ENCODE results near the gene NTM. TPM values are rescaled to one million over a fixed set of nuclear protein-coding genes. Genes with fewer than 3 reads are reported as not detected.

Gene NTM
- total RNA-seq, 1 experiment from 2014 or later = 8.6 TPM

DNA sequence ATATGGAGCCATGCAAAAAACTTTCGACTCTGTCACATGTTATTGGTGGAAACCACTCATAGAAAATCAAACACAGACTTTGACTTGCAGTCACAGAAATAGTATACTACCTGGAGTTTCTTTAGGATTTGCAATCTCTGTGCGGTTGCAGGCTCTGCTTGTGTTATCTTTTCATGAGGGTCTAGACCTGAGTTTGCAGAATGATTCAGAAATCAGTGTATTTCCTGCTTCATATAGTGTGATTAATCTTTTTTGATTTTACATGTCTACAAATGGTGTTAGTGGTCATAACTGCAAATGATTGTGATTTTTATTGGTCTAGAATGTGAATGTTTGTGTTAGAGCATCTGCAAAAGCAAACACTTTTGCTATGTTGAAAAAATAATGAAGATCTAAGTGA, 690.2 kb downstream of the NTM start:
- Histone ChIP-seq H3K27ac (ENCODE audit: low read depth, low read length, poor library complexity, severe bottlenecking) (no peak overlapping the region), H3K9me3 (ENCODE audit: low read depth, low read length, poor library complexity, severe bottlenecking) (peaks cover 1% of the 10 kb centered on the region), H3K36me3 (ENCODE audit: insufficient read depth, low read length, poor library complexity, severe bottlenecking) (no peaks in the 10 kb centered on the region), H3K4me3 (ENCODE audit: low read depth, low read length, poor library complexity, severe bottlenecking) (no peak overlapping the region), H3K4me1 (ENCODE audit: insufficient read depth, low read length, poor library complexity, severe bottlenecking) (peaks cover 26% of the 10 kb centered on the region), H3K27me3 (replicated peaks; ENCODE audit: insufficient read depth, low read depth, low read length, poor library complexity) (no peaks in the 10 kb centered on the region)
- no peak for DNase-seq (ENCODE audit: low spot score)
- BruUV-seq (replicated peaks) = no TSS peak
- intact Hi-C loops (cut with micrococcal nuclease; ENCODE audit: unreplicated experiment) = no loop called here
- ChIA-PET CTCF (no interaction called here), POLR2A (ENCODE audit: low non-redundant PET) (no interaction called here)
- TF ChIP-seq EZH2 (IDR thresholded peaks at IDR 0.05; ENCODE audit: borderline replicate concordance, low read depth, low read length, poor library complexity, severe bottlenecking) = no peak
- TF ChIP-seq, protein P1, sequence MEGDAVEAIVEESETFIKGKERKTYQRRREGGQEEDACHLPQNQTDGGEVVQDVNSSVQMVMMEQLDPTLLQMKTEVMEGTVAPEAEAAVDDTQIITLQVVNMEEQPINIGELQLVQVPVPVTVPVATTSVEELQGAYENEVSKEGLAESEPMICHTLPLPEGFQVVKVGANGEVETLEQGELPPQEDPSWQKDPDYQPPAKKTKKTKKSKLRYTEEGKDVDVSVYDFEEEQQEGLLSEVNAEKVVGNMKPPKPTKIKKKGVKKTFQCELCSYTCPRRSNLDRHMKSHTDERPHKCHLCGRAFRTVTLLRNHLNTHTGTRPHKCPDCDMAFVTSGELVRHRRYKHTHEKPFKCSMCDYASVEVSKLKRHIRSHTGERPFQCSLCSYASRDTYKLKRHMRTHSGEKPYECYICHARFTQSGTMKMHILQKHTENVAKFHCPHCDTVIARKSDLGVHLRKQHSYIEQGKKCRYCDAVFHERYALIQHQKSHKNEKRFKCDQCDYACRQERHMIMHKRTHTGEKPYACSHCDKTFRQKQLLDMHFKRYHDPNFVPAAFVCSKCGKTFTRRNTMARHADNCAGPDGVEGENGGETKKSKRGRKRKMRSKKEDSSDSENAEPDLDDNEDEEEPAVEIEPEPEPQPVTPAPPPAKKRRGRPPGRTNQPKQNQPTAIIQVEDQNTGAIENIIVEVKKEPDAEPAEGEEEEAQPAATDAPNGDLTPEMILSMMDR (conservative IDR thresholded peaks at IDR 0.05; ENCODE audit: low read depth, low read length) = no peak

DNA sequence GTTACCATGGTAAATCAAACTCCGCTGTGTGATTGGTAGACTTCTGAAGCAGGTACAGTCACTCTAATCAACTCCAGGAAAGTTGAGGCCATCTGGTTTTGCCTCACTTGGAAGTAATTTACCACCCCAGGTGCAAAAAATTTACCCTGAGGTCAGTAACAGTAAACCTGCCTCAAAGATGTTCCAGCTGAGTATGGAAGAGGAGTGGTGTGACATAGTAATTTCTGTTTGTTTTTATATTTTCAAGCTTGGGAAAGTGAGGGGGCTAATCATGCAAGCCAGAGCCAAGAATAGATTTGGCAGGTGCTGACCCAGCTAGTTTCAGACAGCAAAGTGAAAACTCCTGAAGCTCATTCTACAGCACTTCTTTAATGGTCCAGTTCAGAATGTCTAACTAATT, 691.6 kb downstream of the NTM start:
- Histone ChIP-seq H3K4me3 (ENCODE audit: low read depth, low read length, poor library complexity, severe bottlenecking) (no peak overlapping the region), H3K4me1 (ENCODE audit: insufficient read depth, low read length, poor library complexity, severe bottlenecking) (peaks cover 14% of the 10 kb centered on the region), H3K36me3 (ENCODE audit: insufficient read depth, low read length, poor library complexity, severe bottlenecking) (no peaks in the 10 kb centered on the region), H3K27me3 (replicated peaks; ENCODE audit: insufficient read depth, low read depth, low read length, poor library complexity) (no peaks in the 10 kb centered on the region), H3K27ac (ENCODE audit: low read depth, low read length, poor library complexity, severe bottlenecking) (no peak overlapping the region), H3K9me3 (ENCODE audit: low read depth, low read length, poor library complexity, severe bottlenecking) (peaks cover 15% of the 10 kb centered on the region)
- CTCF ChIA-PET = no interaction called here
- BruUV-seq (replicated peaks) = no TSS peak
- no peak for DNase-seq (ENCODE audit: low spot score)
- POLR2A ChIA-PET (ENCODE audit: low non-redundant PET) = no interaction called here
- intact Hi-C loops (cut with micrococcal nuclease; ENCODE audit: unreplicated experiment) = no loop called here
- TF ChIP-seq EZH2 (IDR thresholded peaks at IDR 0.05; ENCODE audit: borderline replicate concordance, low read depth, low read length, poor library complexity, severe bottlenecking) = no peak
- TF ChIP-seq, protein P1 (conservative IDR thresholded peaks at IDR 0.05; ENCODE audit: low read depth, low read length) = no peak

DNA sequence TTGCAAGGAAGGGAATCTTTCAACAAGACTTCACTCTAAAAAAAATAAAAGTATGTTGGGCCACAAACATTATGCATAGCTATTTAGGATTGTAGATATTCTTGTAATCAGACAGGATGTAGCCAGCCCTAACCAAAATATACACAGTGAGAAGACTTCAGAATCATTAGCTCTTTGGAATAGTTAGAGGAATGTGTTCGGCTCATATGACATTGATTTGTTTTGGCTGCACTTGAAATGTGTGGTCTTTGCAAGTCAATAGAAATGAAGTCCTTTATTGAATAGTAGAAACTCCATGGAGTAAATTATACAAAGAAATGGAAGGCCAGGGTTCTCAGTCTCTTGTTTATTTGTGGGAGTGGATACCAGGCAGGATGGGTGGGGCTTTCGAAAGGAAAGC, 692.1 kb downstream of the NTM start:
- Histone ChIP-seq H3K4me1 (ENCODE audit: insufficient read depth, low read length, poor library complexity, severe bottlenecking) (peaks cover 9% of the 10 kb centered on the region), H3K27me3 (replicated peaks; ENCODE audit: insufficient read depth, low read depth, low read length, poor library complexity) (no peaks in the 10 kb centered on the region), H3K27ac (ENCODE audit: low read depth, low read length, poor library complexity, severe bottlenecking) (no peak overlapping the region), H3K9me3 (ENCODE audit: low read depth, low read length, poor library complexity, severe bottlenecking) (peaks cover 15% of the 10 kb centered on the region), H3K4me3 (ENCODE audit: low read depth, low read length, poor library complexity, severe bottlenecking) (no peak overlapping the region), H3K36me3 (ENCODE audit: insufficient read depth, low read length, poor library complexity, severe bottlenecking) (no peaks in the 10 kb centered on the region)
- no peak for DNase-seq (ENCODE audit: low spot score)
- intact Hi-C loops (cut with micrococcal nuclease; ENCODE audit: unreplicated experiment) = no loop called here
- POLR2A ChIA-PET (ENCODE audit: low non-redundant PET) = no interaction called here
- no peak for TF ChIP-seq EZH2 (IDR thresholded peaks at IDR 0.05; ENCODE audit: borderline replicate concordance, low read depth, low read length, poor library complexity, severe bottlenecking)
- TF ChIP-seq, protein P1 (conservative IDR thresholded peaks at IDR 0.05; ENCODE audit: low read depth, low read length) = no peak
- CTCF ChIA-PET = no interaction called here
- no TSS peak for BruUV-seq (replicated peaks)
